ENCODE measurements around the gene TNIP3.

Gene TNIP3

DNA sequence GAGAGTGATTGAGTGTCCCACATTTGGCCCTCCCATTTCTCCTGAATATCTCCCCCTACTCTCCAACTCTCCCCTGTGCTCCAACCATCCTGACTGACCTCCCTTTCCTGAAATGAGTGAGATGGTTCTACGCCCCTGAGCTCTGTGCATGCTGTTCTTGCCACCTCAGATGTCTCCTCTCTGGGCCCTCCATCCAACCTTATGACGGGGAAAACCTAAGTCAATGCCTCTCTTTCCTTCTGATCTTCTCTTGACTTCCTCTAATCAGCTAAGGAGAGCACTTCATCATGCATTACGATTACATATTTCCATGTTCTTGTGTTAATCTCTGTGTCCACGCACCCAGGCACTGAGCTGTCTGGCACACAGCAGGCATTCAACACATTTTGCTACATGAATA, 1.1 kb upstream of the TNIP3 start:
- Histone ChIP-seq H3K4me3 (no peak overlapping the region), H3K27me3 (no peaks in the 10 kb centered on the region), H3K27ac (no peak overlapping the region), H3K9me3 (no peaks in the 10 kb centered on the region), H3K4me1 (no peaks in the 10 kb centered on the region), H3K36me3 (no peaks in the 10 kb centered on the region)
- no peak for TF ChIP-seq CTCF (IDR thresholded peaks at IDR 0.05)
- intact Hi-C loops (cut with DNase I; ENCODE audit: low total_unique reads): no loop called here
- no peak for DNase-seq

- H3K27me3 ChIP-seq: peaks cover 0 to 7% of the 10 kb centered on the region in 2 donors
- intact Hi-C loops (cut with DNase I; ENCODE audit: low total_unique reads): no loop called here
- peak overlapping the region; percentile 37 to 47 for H3K4me3 ChIP-seq
- H3K27ac ChIP-seq: no peak overlapping the region
- TF ChIP-seq CTCF (IDR thresholded peaks at IDR 0.05): no peak
- H3K4me1 ChIP-seq: peaks cover 0 to 10% (median 4%) of the 10 kb centered on the region in 4 donors
- no peaks in the 10 kb centered on the region for H3K36me3 ChIP-seq
- H3K9me3 ChIP-seq: no peaks in the 10 kb centered on the region
- peak in 1 of 2 donors; percentile 39 for DNase-seq
Measured at GRCh38 chr4:121156822-121157769, 7.0 kb downstream of the TNIP3 start.

GRCh38 chr4:121155893-121156292, 8.2 kb downstream of the TNIP3 start:
- H3K4me1 ChIP-seq: peaks cover 0 to 10% (median 4%) of the 10 kb centered on the region in 4 donors
- peaks cover 0 to 7% of the 10 kb centered on the region in 2 donors for H3K27me3 ChIP-seq
- H3K27ac ChIP-seq: no peak overlapping the region
- no peak overlapping the region for H3K4me3 ChIP-seq
- no peaks in the 10 kb centered on the region for H3K9me3 ChIP-seq
- no peak for TF ChIP-seq CTCF (IDR thresholded peaks at IDR 0.05)
- intact Hi-C loops (cut with DNase I; ENCODE audit: low total_unique reads): no loop called here
- H3K36me3 ChIP-seq: no peaks in the 10 kb centered on the region
- DNase-seq: no peak

DNA sequence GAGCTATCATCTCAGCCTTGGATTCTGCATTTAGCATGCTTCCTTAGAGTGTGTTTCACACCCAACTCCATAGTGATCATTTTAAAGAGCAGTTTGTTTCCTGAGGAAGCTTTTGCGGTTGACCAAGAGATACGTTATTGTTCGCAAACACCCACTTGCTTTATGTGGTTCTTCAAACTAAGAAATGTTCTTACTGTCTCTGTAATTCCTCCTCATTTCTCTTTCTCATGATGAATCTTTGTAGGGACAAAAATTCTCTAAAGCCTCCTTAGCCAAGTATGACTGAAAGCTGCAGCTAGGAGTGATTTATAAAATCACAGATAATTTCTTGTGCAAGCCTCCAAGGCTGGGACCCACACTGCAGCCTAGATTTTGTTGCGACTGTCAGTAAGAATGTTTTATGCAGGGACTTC, 10.0 kb downstream of the TNIP3 start:
- no peak for TF ChIP-seq CTCF (IDR thresholded peaks at IDR 0.05)
- Histone ChIP-seq H3K36me3 (no peaks in the 10 kb centered on the region), H3K27me3 (peaks cover 0 to 7% of the 10 kb centered on the region in 2 donors), H3K9me3 (no peaks in the 10 kb centered on the region), H3K4me3 (no peak overlapping the region), H3K4me1 (peaks cover 0 to 10% (median 4%) of the 10 kb centered on the region in 4 donors), H3K27ac (no peak overlapping the region)
- intact Hi-C loops (cut with DNase I; ENCODE audit: low total_unique reads): no loop called here
- no peak for DNase-seq

- Histone ChIP-seq H3K9me3 (no peaks in the 10 kb centered on the region), H3K36me3 (no peaks in the 10 kb centered on the region), H3K4me3 (no peak overlapping the region), H3K4me1 (peaks cover 0 to 5% (median 2%) of the 10 kb centered on the region in 4 donors), H3K27ac (no peak overlapping the region), H3K27me3 (peaks cover 0 to 2% of the 10 kb centered on the region in 2 donors)
- intact Hi-C loops (cut with DNase I; ENCODE audit: low total_unique reads): no loop called here
- DNase-seq: no peak
- TF ChIP-seq CTCF (IDR thresholded peaks at IDR 0.05): no peak
Measured at GRCh38 chr4:121151942-121152341, 12.2 kb downstream of the TNIP3 start.
